GM18502 (cell line): ENCODE data around the gene SHISAL1.

Experiments
- ATAC-seq: cut with Tn5 transposase; IDR thresholded peaks from one replicate; pipeline ENCODE4 v1.9.1; 2021; ENCODE audit warnings: mild to moderate bottlenecking; ENCODE audit not compliant: unreplicated experiment, poor library complexity

The SHISAL1 gene

GRCh38 chr22:44214187-44214586, 98.6 kb downstream of the SHISAL1 start:
- no peak for ATAC-seq

DNA sequence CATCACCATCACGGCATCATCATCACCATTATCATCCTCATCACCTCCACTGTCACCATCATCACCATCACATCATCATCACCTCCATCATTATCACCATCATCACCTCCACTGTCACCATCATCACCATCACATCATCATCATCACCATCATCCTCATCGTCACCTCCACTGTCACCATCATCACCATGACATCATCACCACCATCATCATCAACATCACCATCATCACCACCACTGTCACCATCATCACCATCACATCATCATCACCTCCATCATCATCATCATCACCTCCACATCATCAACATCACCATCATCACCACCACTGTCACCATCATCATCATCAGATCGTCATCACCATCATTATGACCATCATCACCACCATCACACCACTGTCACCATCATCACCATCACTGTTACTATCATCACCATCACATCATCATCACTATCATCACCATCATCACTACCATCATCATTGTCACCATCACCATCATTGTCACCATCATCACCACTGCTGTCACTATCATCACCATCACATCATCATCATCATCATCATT, 99.2 kb downstream of the SHISAL1 start:
- ATAC-seq: no peak

- no peak for ATAC-seq
These were observed 99.8 kb downstream of the SHISAL1 start for GRCh38 chr22:44212936-44213335.

DNA sequence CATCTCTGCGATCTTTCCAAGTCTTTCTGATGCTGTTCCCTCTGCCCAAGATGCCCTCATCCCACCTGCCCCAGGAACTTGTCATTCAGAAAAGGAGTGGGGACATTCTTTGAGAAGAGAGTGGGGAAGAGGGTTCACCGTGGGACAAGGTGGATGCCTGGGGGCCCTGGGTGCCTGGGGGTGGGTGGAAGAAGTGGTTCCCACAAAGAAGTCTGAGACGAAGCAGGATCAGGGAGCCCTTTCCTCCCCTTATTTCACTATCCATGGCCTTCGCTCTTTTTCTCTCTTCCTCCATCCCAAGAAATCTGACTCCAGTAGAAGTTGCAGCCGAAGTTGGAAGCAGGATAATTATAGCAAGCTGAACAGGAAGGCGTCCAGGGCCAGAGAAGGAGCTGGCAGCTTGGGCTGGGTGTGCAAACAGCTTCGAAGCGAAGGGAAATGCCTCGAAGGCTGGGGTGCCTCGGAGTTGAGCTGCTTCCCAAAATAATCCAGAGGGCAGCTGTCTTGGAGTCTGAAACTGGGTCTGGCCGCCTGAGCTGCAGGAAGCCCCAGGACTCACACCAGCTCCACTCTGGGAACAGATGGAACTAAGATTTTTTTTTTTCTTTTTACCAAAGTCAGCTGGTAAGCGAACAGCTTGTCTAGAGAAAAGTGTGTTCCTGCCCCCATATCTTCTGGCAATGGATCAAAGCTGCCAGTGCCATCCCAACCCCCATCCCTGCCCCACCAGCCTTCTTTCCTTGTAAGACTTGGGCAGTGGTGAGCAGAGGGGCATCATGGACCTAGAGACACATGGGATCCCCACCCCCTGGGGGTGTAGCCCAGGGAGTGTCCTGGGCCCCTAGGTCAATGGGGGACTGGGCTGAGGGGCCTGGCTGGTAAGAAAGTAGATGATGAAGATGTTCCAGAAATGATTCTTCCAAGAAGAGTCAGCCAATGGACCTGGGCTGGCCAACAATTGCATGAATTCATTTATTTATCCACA, 100.5 kb downstream of the SHISAL1 start:
- ATAC-seq: no peak

GRCh38 chr22:44211256-44211945, 101.3 kb downstream of the SHISAL1 start:
- no peak for ATAC-seq

GRCh38 chr22:44210722-44211121, 102.0 kb downstream of the SHISAL1 start:
- ATAC-seq: no peak

- no peak for ATAC-seq
These were observed 103.4 kb downstream of the SHISAL1 start for GRCh38 chr22:44209343-44209742.

DNA sequence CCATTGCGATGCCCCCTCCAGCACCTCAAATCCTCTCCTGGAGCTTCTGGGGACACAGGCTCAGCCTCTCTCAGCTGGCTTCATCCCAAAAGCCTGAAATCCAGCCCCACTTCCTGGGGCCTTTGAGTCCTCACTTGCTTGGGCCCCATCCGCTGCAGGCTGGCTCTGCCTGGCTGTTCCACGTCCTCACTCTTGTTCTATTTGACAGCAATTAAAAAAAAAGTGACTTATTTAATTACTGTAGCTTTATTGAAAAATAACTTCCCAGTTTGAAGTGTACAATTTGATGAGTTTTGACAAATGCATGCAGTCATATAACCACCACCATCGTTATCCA, 104.8 kb downstream of the SHISAL1 start:
- ATAC-seq: no peak

- no peak for ATAC-seq
These were observed 105.4 kb downstream of the SHISAL1 start for GRCh38 chr22:44207173-44207980.

DNA sequence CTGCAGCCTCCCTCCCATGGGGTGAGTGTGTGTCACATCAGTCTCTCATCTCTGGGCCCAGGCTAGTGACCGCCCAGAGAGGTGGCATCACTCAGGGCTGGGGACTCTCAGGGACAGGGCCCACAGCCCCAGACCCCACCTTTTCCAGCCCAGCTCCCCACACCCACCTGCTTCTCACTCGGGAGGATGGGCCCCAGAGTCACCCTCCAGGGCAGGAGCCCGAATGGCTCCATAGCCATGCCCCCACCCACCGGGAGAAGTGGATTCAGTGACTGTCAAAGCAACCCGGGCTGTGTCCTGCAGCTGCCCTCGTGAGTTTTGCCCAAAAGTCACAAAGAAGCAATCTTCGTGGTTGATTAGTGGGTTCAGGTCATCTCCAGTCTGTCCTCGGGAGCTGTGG, 106.1 kb downstream of the SHISAL1 start:
- ATAC-seq: no peak

- ATAC-seq: no peak
These were observed 106.5 kb downstream of the SHISAL1 start for GRCh38 chr22:44206330-44206645.

DNA sequence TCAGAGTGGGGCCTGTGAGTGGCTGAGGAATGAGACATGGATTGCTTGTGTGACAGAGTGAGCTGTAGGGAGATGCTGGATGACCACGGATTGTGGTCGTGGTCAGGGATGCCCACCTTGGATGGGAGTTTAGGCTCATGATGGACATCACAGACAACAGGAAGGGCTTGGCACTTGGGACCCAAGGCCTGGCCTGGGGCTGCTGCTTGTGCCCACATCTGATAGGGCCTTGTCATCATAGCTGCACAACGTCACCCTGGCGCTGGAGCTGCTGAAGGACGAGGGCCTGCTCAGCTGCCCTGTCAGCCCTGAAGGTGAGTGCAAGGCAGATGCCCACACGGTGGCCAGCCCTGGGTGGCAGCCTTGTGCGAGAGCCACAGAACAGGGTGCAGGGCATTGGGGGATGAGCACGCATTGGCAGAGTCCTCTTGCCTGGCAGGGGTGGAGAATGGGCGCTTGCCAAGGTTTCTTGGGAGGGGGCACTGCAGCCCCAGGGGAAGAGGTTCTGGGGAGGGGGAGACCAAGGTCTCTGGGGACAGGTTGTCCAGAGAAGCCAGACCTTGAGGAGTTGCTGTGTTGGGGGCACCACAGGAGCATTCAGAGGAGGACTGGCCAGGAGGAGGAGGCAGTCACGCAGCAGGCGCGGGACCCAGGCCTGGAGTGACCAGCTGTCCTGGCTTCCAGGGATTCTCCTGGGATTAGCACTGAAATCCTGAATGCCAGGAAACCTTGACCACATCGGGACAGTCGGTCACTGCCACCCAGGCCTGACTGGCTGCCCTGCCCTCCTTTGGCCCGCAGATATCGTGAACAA, 107.0 kb downstream of the SHISAL1 start:
- ATAC-seq: no peak

DNA sequence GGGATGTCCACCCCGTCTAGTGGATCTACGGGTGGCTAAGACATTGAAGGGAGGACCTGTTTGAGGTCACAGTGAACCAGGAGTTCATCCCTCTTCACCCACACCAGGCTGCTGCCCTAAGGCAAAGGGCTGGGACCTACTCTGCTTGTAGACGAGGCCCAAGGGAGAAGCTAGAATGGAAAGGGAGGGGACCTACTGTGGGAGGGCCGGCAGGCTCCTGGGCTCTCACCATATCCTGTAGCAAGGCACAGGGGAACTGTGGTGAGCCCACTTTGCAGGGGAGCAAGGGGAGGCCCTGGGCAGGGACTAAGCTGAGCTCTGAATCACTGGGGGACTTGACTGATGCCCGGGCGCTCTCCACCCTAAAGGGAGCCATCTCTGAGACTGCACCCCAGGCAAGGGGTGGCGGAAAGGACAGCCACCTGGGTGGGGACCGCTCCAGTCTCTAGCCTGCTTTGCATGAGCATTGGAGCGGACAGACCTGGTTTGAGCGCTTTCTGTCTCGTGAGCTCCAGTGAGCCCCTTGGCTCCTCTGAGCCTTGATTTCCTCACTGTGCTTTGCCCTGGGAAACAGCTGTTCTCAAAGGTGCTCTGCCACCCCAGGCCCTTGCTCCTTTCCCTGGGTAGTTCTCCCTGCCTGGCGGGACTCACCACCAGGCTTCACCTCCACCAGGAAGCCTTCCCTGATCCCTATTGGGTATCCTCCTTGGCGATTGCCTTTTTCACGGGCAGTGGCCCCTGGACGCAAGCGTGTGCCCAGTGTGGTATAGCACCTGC, 107.8 kb downstream of the SHISAL1 start:
- ATAC-seq: no peak

DNA sequence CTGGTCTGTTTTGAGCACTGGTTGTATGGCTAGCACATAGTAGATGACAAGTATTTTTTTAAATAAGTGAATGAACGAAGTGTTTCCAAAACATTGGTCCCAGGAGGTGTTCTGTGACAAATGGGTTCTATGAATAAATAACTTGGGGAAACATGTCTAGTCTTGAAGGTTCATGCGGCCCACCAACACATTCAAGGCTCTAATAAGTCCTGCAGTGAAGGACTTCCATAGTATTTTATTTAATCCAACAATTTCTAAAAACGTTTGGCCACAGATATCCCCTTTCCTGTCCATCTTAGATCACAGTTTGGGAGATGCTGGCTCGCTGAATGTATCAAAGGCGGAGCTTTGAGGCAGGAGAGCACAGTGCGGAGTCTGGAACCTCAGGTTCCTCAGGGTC, 109.5 kb downstream of the SHISAL1 start:
- no peak for ATAC-seq

GRCh38 chr22:44202261-44202789, 110.4 kb downstream of the SHISAL1 start:
- ATAC-seq: no peak

- ATAC-seq: no peak
These were observed 111.1 kb downstream of the SHISAL1 start for GRCh38 chr22:44201665-44202064.

DNA sequence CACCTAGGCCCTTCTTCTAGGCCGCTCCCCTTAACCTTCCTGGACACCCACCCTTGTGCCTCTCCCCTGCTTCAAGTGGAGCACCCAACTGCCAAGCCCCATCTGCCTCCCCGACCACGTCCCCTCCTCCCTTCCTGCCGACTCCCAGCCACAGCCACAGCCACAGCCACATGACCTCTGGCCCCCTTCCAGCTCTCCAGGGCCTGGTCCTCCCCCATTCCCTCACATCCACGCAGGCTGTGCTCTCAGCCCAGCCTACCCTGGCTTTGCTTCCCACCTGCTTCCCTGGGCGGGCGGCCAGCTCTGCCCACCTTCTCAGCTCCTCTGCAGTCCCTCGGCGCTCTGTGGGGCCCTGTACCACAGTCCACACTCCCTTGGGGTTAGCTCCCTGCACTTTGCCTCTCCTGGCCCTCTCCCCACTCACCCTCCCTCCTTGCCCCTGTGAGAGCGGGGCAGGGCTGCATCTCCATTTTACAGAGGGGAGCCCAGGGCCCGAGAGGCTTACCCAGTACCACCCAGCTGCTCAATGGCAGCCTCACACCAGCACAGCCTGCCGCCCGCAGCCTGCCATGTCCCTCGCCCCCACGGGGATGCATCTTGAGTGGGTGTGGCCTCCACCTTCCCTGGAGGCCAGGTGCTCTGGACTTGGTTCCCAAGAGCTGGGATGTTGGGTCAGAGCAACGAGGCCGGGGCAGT, 111.7 kb downstream of the SHISAL1 start:
- no peak for ATAC-seq

DNA sequence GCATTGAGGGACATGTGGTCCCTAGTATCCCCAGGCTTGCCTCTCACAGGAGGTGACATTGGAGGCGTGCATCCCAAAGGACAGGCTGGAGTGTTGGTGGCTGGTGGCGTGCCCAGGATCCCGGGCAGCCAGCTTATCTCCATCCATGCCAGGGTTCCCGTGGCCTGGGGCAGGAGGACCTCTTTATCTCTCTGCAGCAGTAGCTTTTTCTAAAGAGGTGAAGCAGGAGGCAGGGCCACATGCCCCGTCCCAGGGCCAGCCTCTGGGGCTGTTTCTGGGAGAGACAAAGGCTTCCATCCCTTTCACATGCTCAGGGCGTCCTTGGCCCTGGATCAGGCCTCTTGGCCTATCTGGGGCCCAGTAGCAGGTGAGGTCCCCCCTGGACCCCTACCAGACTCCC, 112.3 kb downstream of the SHISAL1 start:
- no peak for ATAC-seq
